PFSK-1 (cell line): ENCODE measurements around the gene WDR1.

Experiments used
- POLR2AphosphoS5 ChIP-seq: IDR thresholded peaks from 2 replicates; pipeline ENCODE4 v1.6.1; 2012; ENCODE audit warnings: low read depth, mild to moderate bottlenecking, control low read depth, low read length, moderate library complexity
- REST ChIP-seq, 2 experiments: IDR thresholded peaks; 2 replicates each; pipeline versions ENCODE4 v1.6.1 to v1.8.0; 2011 to 2012; ENCODE audit warnings: low read depth in 2 of 2, low read length in 2 of 2, control low read depth in 1 of 2, inconsistent platforms in 1 of 2, mild to moderate bottlenecking in 1 of 2, moderate library complexity in 1 of 2; ENCODE audit not compliant: insufficient read depth in 1 of 2
- TAF1 ChIP-seq: IDR thresholded peaks from 2 replicates; pipeline ENCODE4 v1.6.1; 2012; ENCODE audit warnings: low read length, control low read depth, borderline replicate concordance; ENCODE audit not compliant: insufficient read depth

DNA sequence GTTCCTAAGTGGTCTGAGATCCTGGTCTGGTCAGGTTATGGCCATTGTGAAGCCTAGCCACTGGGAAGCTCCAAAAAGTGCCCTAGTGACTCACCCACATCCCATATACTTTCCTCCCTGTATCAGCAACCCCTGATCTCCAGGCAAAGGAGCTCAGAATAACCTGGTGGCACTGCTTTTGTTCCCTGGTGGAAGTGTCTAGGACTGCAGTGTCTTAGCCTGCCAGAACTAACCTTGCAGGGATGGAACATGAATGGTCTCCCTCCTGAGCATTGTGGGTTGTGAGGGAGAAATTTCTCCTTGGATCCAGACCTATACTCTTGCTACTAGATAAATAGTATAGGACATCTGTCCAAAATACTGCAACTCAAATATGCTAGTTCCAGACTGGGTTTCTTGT lies 27.9 kb upstream of the WDR1 start:
- no peak for TF ChIP-seq TAF1
- no peak for TF ChIP-seq POLR2AphosphoS5
- TF ChIP-seq REST (IDR thresholded peaks at IDR 0.05; ENCODE audit: insufficient read depth in 1 of 2, low read depth in 2 of 2, low read length in 2 of 2) = no peak
